ENCODE data around the gene FPGT. TPM values are rescaled to one million over a fixed set of nuclear protein-coding genes. Genes with fewer than 3 reads are reported as not detected.

Gene FPGT
- total RNA-seq, 1 donor from 2014 or later = 9.1 TPM

GRCh38 chr1:74215229-74215628 lies 17.2 kb downstream of the FPGT start:
- Histone ChIP-seq H3K4me2 (ENCODE audit: low read length) (no peak overlapping the region), H3K36me3 (ENCODE audit: insufficient read depth, low read length) (no peaks in the 10 kb centered on the region), H3K4me1 (ENCODE audit: insufficient read depth, low read length) (no peaks in the 10 kb centered on the region), H2AFZ (ENCODE audit: low read depth, low read length) (no peak overlapping the region), H3K27ac (ENCODE audit: low read depth, low read length) (no peak overlapping the region), H3K27me3 (ENCODE audit: insufficient read depth, low read length) (no peaks in the 10 kb centered on the region), H3K9me3 (ENCODE audit: insufficient read depth, low read depth, low read length) (no peaks in the 10 kb centered on the region), H4K20me1 (ENCODE audit: insufficient read depth, low read length) (no peaks in the 10 kb centered on the region), H3K4me3 (ENCODE audit: insufficient read depth, low read depth, low read length) (no peak overlapping the region), H3K79me2 (ENCODE audit: insufficient read depth, low read length) (no peaks in the 10 kb centered on the region), H3K9ac (ENCODE audit: low read length) (no peak overlapping the region)
- FAIRE-seq (no peak), DNase-seq (ENCODE audit: low read depth) (no peak)
- Mint-ChIP-seq H3K27me3 (ENCODE audit: low read depth, unreplicated experiment) (no peaks in the 10 kb centered on the region), H3K36me3 (ENCODE audit: low read depth, unreplicated experiment) (no peaks in the 10 kb centered on the region), H3K4me3 (ENCODE audit: unreplicated experiment) (no peak overlapping the region), H3K27ac (ENCODE audit: unreplicated experiment) (no peak overlapping the region), H3K9me3 (ENCODE audit: unreplicated experiment) (no peaks in the 10 kb centered on the region), H3K4me1 (ENCODE audit: low read depth, unreplicated experiment) (no peaks in the 10 kb centered on the region)
- TF ChIP-seq CTCF (IDR thresholded peaks at IDR 0.05; ENCODE audit: insufficient read depth, low read depth, low read length) (no peak), EZH2 (IDR thresholded peaks at IDR 0.05; ENCODE audit: insufficient read depth, low read length) (no peak)

GRCh38 chr1:74222701-74223100 lies 24.7 kb downstream of the FPGT start:
- Mint-ChIP-seq H3K27me3 (ENCODE audit: low read depth, unreplicated experiment) (no peaks in the 10 kb centered on the region), H3K4me1 (ENCODE audit: low read depth, unreplicated experiment) (no peaks in the 10 kb centered on the region), H3K27ac (ENCODE audit: unreplicated experiment) (no peak overlapping the region), H3K9me3 (ENCODE audit: unreplicated experiment) (no peaks in the 10 kb centered on the region), H3K36me3 (ENCODE audit: low read depth, unreplicated experiment) (no peaks in the 10 kb centered on the region), H3K4me3 (ENCODE audit: unreplicated experiment) (no peak overlapping the region)
- H3K27ac ChIP-seq (ENCODE audit: low read depth, low read length) = no peak overlapping the region
- no peaks in the 10 kb centered on the region for H4K20me1 ChIP-seq (ENCODE audit: insufficient read depth, low read length)
- H2AFZ ChIP-seq (ENCODE audit: low read depth, low read length) = no peak overlapping the region
- no peak overlapping the region for H3K9ac ChIP-seq (ENCODE audit: low read length)
- H3K4me2 ChIP-seq (ENCODE audit: low read length) = no peak overlapping the region
- no peak for DNase-seq (ENCODE audit: low read depth)
- TF ChIP-seq CTCF (IDR thresholded peaks at IDR 0.05; ENCODE audit: insufficient read depth, low read depth, low read length) (no peak), EZH2 (IDR thresholded peaks at IDR 0.05; ENCODE audit: insufficient read depth, low read length) (no peak)
- H3K4me3 ChIP-seq (ENCODE audit: insufficient read depth, low read depth, low read length) = no peak overlapping the region
- H3K79me2 ChIP-seq (ENCODE audit: insufficient read depth, low read length) = no peaks in the 10 kb centered on the region
- no peak for FAIRE-seq
- no peaks in the 10 kb centered on the region for H3K36me3 ChIP-seq (ENCODE audit: insufficient read depth, low read length)
- H3K4me1 ChIP-seq (ENCODE audit: insufficient read depth, low read length) = no peaks in the 10 kb centered on the region
- H3K9me3 ChIP-seq (ENCODE audit: insufficient read depth, low read depth, low read length) = no peaks in the 10 kb centered on the region
- no peaks in the 10 kb centered on the region for H3K27me3 ChIP-seq (ENCODE audit: insufficient read depth, low read length)

GRCh38 chr1:74223453-74223852 lies 25.4 kb downstream of the FPGT start:
- Mint-ChIP-seq H3K27ac (ENCODE audit: unreplicated experiment) (no peak overlapping the region), H3K27me3 (ENCODE audit: low read depth, unreplicated experiment) (no peaks in the 10 kb centered on the region), H3K36me3 (ENCODE audit: low read depth, unreplicated experiment) (no peaks in the 10 kb centered on the region), H3K4me3 (ENCODE audit: unreplicated experiment) (no peak overlapping the region), H3K9me3 (ENCODE audit: unreplicated experiment) (no peaks in the 10 kb centered on the region), H3K4me1 (ENCODE audit: low read depth, unreplicated experiment) (no peaks in the 10 kb centered on the region)
- no peak overlapping the region for H3K4me3 ChIP-seq (ENCODE audit: insufficient read depth, low read depth, low read length)
- no peaks in the 10 kb centered on the region for H3K27me3 ChIP-seq (ENCODE audit: insufficient read depth, low read length)
- H2AFZ ChIP-seq (ENCODE audit: low read depth, low read length) = no peak overlapping the region
- H3K9me3 ChIP-seq (ENCODE audit: insufficient read depth, low read depth, low read length) = no peaks in the 10 kb centered on the region
- no peaks in the 10 kb centered on the region for H3K4me1 ChIP-seq (ENCODE audit: insufficient read depth, low read length)
- H3K36me3 ChIP-seq (ENCODE audit: insufficient read depth, low read length) = no peaks in the 10 kb centered on the region
- H3K27ac ChIP-seq (ENCODE audit: low read depth, low read length) = no peak overlapping the region
- DNase-seq (ENCODE audit: low read depth) = no peak
- no peak overlapping the region for H3K4me2 ChIP-seq (ENCODE audit: low read length)
- FAIRE-seq = no peak
- TF ChIP-seq EZH2 (IDR thresholded peaks at IDR 0.05; ENCODE audit: insufficient read depth, low read length) (no peak), CTCF (IDR thresholded peaks at IDR 0.05; ENCODE audit: insufficient read depth, low read depth, low read length) (no peak)
- H3K79me2 ChIP-seq (ENCODE audit: insufficient read depth, low read length) = no peaks in the 10 kb centered on the region
- no peaks in the 10 kb centered on the region for H4K20me1 ChIP-seq (ENCODE audit: insufficient read depth, low read length)
- H3K9ac ChIP-seq (ENCODE audit: low read length) = no peak overlapping the region

Measured in astrocyte (in vitro differentiated cells and primary cell).